IMR-90 (cell line): ENCODE data around the gene LDHAL6A. TPM values are rescaled to one million over a fixed set of nuclear protein-coding genes. Genes with fewer than 3 reads are reported as not detected.
A peak's percentile ranks its signal among the peaks of the same experiment; 100 is the strongest.

Experiments
- ATAC-seq: fragments of 200-7000 bp; cut with Tn5 transposase; 2 replicates; pipeline ENCODE4 v1.9.1; 2020; ENCODE audit warnings: low read depth, mild to moderate bottlenecking, moderate library complexity
- BruUV-seq: library from RNA; stranded (reverse); fragments of 400-500 nt; replicated peaks from 2 replicates; lab custom pipeline; 2021; lab: Mats Ljungman, UMichigan
- CTCF ChIA-PET: fragments of 300-600 bp; formaldehyde crosslinking; extraction: SDS; loops from one replicate; lab custom pipeline; 2021; ENCODE audit warnings: antibody characterized with exemption; lab: Yijun Ruan, JAX
- POLR2A ChIA-PET: fragments of 300-600 bp; sonication (Branson Sonifier 250); formaldehyde crosslinking; loops from one replicate; lab custom pipeline; 2022; ENCODE audit warnings: antibody characterized with exemption; ENCODE audit not compliant: unreplicated experiment; lab: Charles Lee
- DNase-seq: peaks from one replicate; pipeline ENCODE4 v3.0.0; 2013
- H2AFZ ChIP-seq: replicated peaks from 2 replicates; pipeline ENCODE3; 2013; ENCODE audit warnings: low read length, mild to moderate bottlenecking; ENCODE audit not compliant: poor library complexity
- H2AK5ac ChIP-seq: 2 replicates; pipeline ENCODE4 v1.6.1; 2013; ENCODE audit warnings: low read depth, low read length, inconsistent platforms
- H2AK9ac ChIP-seq: replicated peaks from 2 replicates; pipeline ENCODE3; 2013; ENCODE audit warnings: mild to moderate bottlenecking, low read depth, low read length, moderate library complexity; ENCODE audit not compliant: poor library complexity
- H2BK120ac ChIP-seq: 2 replicates; pipeline ENCODE4 v1.6.1; 2013; ENCODE audit warnings: low read depth, low read length, inconsistent platforms
- H2BK15ac ChIP-seq: 3 replicates; pipeline ENCODE4 v1.6.1; 2013; ENCODE audit warnings: low read depth, low read length, inconsistent platforms
- H2BK20ac ChIP-seq: 2 replicates; pipeline ENCODE4 v1.6.1; 2013; ENCODE audit warnings: low read depth, mild to moderate bottlenecking, inconsistent platforms, low read length, moderate library complexity
- H2BK5ac ChIP-seq: 2 replicates; pipeline ENCODE4 v1.6.1; 2013; ENCODE audit warnings: mild to moderate bottlenecking, low read depth, low read length, inconsistent platforms; ENCODE audit not compliant: poor library complexity, severe bottlenecking
- H3K14ac ChIP-seq: replicated peaks from 2 replicates; pipeline ENCODE4 v1.6.1; 2013; ENCODE audit warnings: low read depth, low read length, inconsistent platforms
- H3K18ac ChIP-seq: 2 replicates; pipeline ENCODE4 v1.6.1; 2013; ENCODE audit warnings: low read depth, low read length, control low read depth
- H3K23ac ChIP-seq: 2 replicates; pipeline ENCODE4 v1.6.1; 2013; ENCODE audit warnings: low read depth, low read length, inconsistent platforms
- H3K27ac ChIP-seq: 2 replicates; pipeline ENCODE4 v1.5.1; 2013; ENCODE audit warnings: mild to moderate bottlenecking, control low read depth, low read length; ENCODE audit not compliant: insufficient read depth
- H3K27me3 ChIP-seq: 2 replicates; pipeline ENCODE4 v1.6.1; 2013; ENCODE audit warnings: low read length; ENCODE audit not compliant: control insufficient read depth, insufficient read depth
- H3K36me3 ChIP-seq: 2 replicates; pipeline ENCODE4 v1.6.1; 2013; ENCODE audit warnings: low read length, mixed read lengths; ENCODE audit not compliant: control insufficient read depth, insufficient read depth
- H3K4ac ChIP-seq: 2 replicates; pipeline ENCODE4 v1.6.1; 2013; ENCODE audit warnings: low read depth, low read length, inconsistent platforms
- H3K4me1 ChIP-seq: 2 replicates; pipeline ENCODE4 v1.6.1; 2013; ENCODE audit warnings: low read length, mixed read lengths; ENCODE audit not compliant: control insufficient read depth, insufficient read depth
- H3K4me2 ChIP-seq: 2 replicates; pipeline ENCODE4 v1.6.1; 2013; ENCODE audit warnings: low read depth, mild to moderate bottlenecking, control low read depth, low read length, moderate library complexity
- H3K4me3 ChIP-seq: 2 replicates; pipeline ENCODE4 v1.5.1; 2013; ENCODE audit warnings: low read depth, mild to moderate bottlenecking, control low read depth, low read length, moderate library complexity; ENCODE audit not compliant: insufficient read depth
- H3K56ac ChIP-seq: 2 replicates; pipeline ENCODE4 v1.6.1; 2013; ENCODE audit warnings: low read length, inconsistent platforms; ENCODE audit not compliant: insufficient read depth; ENCODE audit errors: extremely low read depth
- H3K79me1 ChIP-seq, 2 experiments: 2 replicates each; pipeline ENCODE4 v1.6.1; 2013; ENCODE audit warnings: low read length in 2 of 2, inconsistent platforms in 1 of 2, low read depth in 1 of 2
- H3K9ac ChIP-seq: 2 replicates; pipeline ENCODE4 v1.6.1; 2013; ENCODE audit warnings: low read depth, low read length, control low read depth
- H3K9me1 ChIP-seq: 2 replicates; pipeline ENCODE4 v1.6.1; 2013; ENCODE audit warnings: low read length, inconsistent platforms; ENCODE audit not compliant: insufficient read depth
- H3K9me3 ChIP-seq: 2 replicates; pipeline ENCODE4 v1.6.1; 2013; ENCODE audit warnings: low read length; ENCODE audit not compliant: control insufficient read depth, insufficient read depth
- H4K20me1 ChIP-seq: 2 replicates; pipeline ENCODE4 v1.6.1; 2013; ENCODE audit warnings: low read length, inconsistent platforms; ENCODE audit not compliant: insufficient read depth
- H4K5ac ChIP-seq: 2 replicates; pipeline ENCODE4 v1.6.1; 2013; ENCODE audit warnings: mild to moderate bottlenecking, low read depth, low read length, control low read depth
- H4K8ac ChIP-seq, 2 experiments: 2 replicates each; pipeline ENCODE4 v1.6.1; 2013; ENCODE audit warnings: low read depth in 2 of 2, low read length in 2 of 2, control low read depth in 1 of 2, inconsistent platforms in 1 of 2
- H4K91ac ChIP-seq: 2 replicates; pipeline ENCODE4 v1.6.1; 2013; ENCODE audit warnings: low read depth, low read length, inconsistent platforms; ENCODE audit not compliant: insufficient read depth
- CEBPB ChIP-seq: IDR thresholded peaks from 2 replicates; pipeline ENCODE4 v1.6.1; 2012; ENCODE audit warnings: low read depth, low read length, improper control_type of control experiment
- CTCF ChIP-seq: conservative IDR thresholded peaks from 2 replicates; pipeline ENCODE4 v1.5.1; 2012; ENCODE audit warnings: mild to moderate bottlenecking, low read depth, low read length, improper control_type of control experiment
- FOS ChIP-seq: fragments of 150-350 bp; IDR thresholded peaks from 2 replicates; pipeline ENCODE4 v1.6.1; 2016; ENCODE audit warnings: low read depth, low read length
- MAFK ChIP-seq: IDR thresholded peaks from 2 replicates; pipeline ENCODE4 v1.6.1; 2012; ENCODE audit warnings: low read depth, low read length, improper control_type of control experiment
- MAZ ChIP-seq: IDR thresholded peaks from 2 replicates; pipeline ENCODE4 v1.6.1; 2012; ENCODE audit warnings: low read depth, mild to moderate bottlenecking, low read length, improper control_type of control experiment, moderate library complexity, borderline replicate concordance
- RAD21 ChIP-seq: IDR thresholded peaks from 2 replicates; pipeline ENCODE4 v1.6.1; 2012; ENCODE audit warnings: low read length, improper control_type of control experiment
- RFX5 ChIP-seq: IDR thresholded peaks from 2 replicates; pipeline ENCODE4 v1.8.0; 2012; ENCODE audit warnings: low read depth, mild to moderate bottlenecking, low read length, moderate library complexity
- USF2 ChIP-seq: fragments of 150-350 bp; IDR thresholded peaks from 2 replicates; pipeline ENCODE4 v1.6.1; 2017; ENCODE audit warnings: mild to moderate bottlenecking, antibody characterized with exemption, low read length, low read depth
- WGBS, 2 experiments: methylation state at CpG; one replicate each; pipeline versions ENCODE4 v1.1.5 to v1.1.7; 2013; ENCODE audit warnings: missing lambda C conversion rate in 2 of 2; ENCODE audit not compliant: insufficient read length in 1 of 2; ENCODE audit errors: extremely low coverage in 2 of 2; 5-methylcytosine and 5-hydroxymethylcytosine counted together
- dilution Hi-C: fragments of 300-500 bp; cut with HindIII; formaldehyde crosslinking; loops from one replicate; pipeline ENCODE4 v1.14.3; 2018; ENCODE audit warnings: low sequenced_read_pairs; ENCODE audit not compliant: unreplicated experiment
- in situ Hi-C: fragments of 300-500 bp; cut with MboI; formaldehyde crosslinking; loops from 3 replicates; pipeline ENCODE4 v1.14.3; 2019; ENCODE audit warnings: low sequenced_read_pairs, inconsistent platforms, mixed read lengths
- intact Hi-C: fragments of 100-400 bp; cut with micrococcal nuclease; formaldehyde crosslinking; loops from 2 replicates; pipeline ENCODE4 v1.10.0; 2022
- polyA plus RNA-seq, 3 experiments: library from polyadenylated mRNA; depleted of rRNA; stranded (reverse); fragments of >200 nt; gene quantifications; 2 replicates each; pipeline ENCODE4 v1.2.3, GENCODE V29; 2012; ENCODE audit warnings: low replicate concordance in 1 of 3
- total RNA-seq: library from RNA; depleted of rRNA; stranded (reverse); fragments of >200 nt; gene quantifications from 2 replicates; pipeline ENCODE4 v1.2.3, GENCODE V29; 2012

LDHAL6A gene
- total and polyA plus RNA-seq, 2 of the 4 experiments (the other 2 are of a cell fraction) = not detected

- no peaks in the 10 kb centered on the region for H3K36me3 ChIP-seq
- H3K4ac ChIP-seq = no peak overlapping the region
- H4K8ac ChIP-seq = no peak overlapping the region
- H3K9me3 ChIP-seq = no peaks in the 10 kb centered on the region
- H3K4me1 ChIP-seq = no peaks in the 10 kb centered on the region
- no peak overlapping the region for H2BK120ac ChIP-seq
- H3K27ac ChIP-seq = no peak overlapping the region
- H3K14ac ChIP-seq = no peak overlapping the region
- no peak overlapping the region for H3K56ac ChIP-seq
- H2BK15ac ChIP-seq = no peak overlapping the region
- no peak overlapping the region for H2BK20ac ChIP-seq
- CTCF ChIA-PET = interaction anchor here (1.5 kb wide), 1 partner anchor 11 kb away, joined by 3 read pairs; no protein-coding TSS in a partner anchor
- H3K23ac ChIP-seq = no peak overlapping the region
- no peak overlapping the region for H3K4me2 ChIP-seq
- 20% methylated on average over 1 of the region's 2 CpGs; no CpG with 5 or more reads in 1 of the 2 experiments for WGBS, 2 experiments
- in situ Hi-C loops (no loop called here), intact Hi-C loops (no loop called here), dilution Hi-C loops (no loop called here)
- no peak overlapping the region for H2AFZ ChIP-seq
- H3K9ac ChIP-seq = no peak overlapping the region
- H2BK5ac ChIP-seq = no peak overlapping the region
- POLR2A ChIA-PET = no interaction called here
- H3K18ac ChIP-seq = no peak overlapping the region
- no TSS peak for BruUV-seq
- no peak overlapping the region for H2AK9ac ChIP-seq
- H3K27me3 ChIP-seq = peaks cover 16% of the 10 kb centered on the region
- H3K4me3 ChIP-seq = no peak overlapping the region
- H4K91ac ChIP-seq = no peak overlapping the region
- no peaks in the 10 kb centered on the region for H3K9me1 ChIP-seq
- H4K5ac ChIP-seq = no peak overlapping the region
- peak; percentile 59; the same call in 1 of the 2 replicates for ATAC-seq
- no peaks in the 10 kb centered on the region for H4K20me1 ChIP-seq
- peak; percentile 41 for DNase-seq
- no peaks in the 10 kb centered on the region for H3K79me1 ChIP-seq
- no peak overlapping the region for H2AK5ac ChIP-seq
- TF ChIP-seq USF2 = no peak
- no peak for TF ChIP-seq CEBPB
- TF ChIP-seq MAFK = no peak
- TF ChIP-seq FOS = no peak
- TF ChIP-seq MAZ = no peak
- TF ChIP-seq CTCF = no peak
- no peak for TF ChIP-seq RFX5
- no peak for TF ChIP-seq RAD21
These were observed 2.7 kb upstream of the LDHAL6A start for GRCh38 chr11:18452927-18453326.
